Right renal cortex interstitium (tissue), 3 donors: Measurements from ENCODE around the gene ABCA1. TPM values are rescaled to one million over a fixed set of nuclear protein-coding genes. Genes with fewer than 3 reads are reported as not detected.

Experiments
- DNase-seq, 3 donors: peaks; one replicate each; pipeline ENCODE4 v3.0.0-alpha.2; 2013; ENCODE audit warnings: low read depth in 3 of 3, low spot score in 2 of 3
- polyA plus RNA-seq, 3 donors: library from polyadenylated mRNA; unstranded; fragments of 120-200 nt; gene quantifications; one replicate each; pipeline ENCODE4 v1.2.1, GENCODE V29; 2013; ENCODE audit not compliant: insufficient read length in 3 of 3

The ABCA1 gene
- polyA plus RNA-seq, 3 donors = 8.5 to 10.8 (median 9.9) TPM

GRCh38 chr9:104849023-104849422 is 78.9 kb downstream of the ABCA1 start:
- DNase-seq = no peak

GRCh38 chr9:104844710-104845109 is 83.2 kb downstream of the ABCA1 start:
- DNase-seq = no peak

- no peak for DNase-seq
Observed at GRCh38 chr9:104843644-104844240, 84.2 kb downstream of the ABCA1 start.

GRCh38 chr9:104842698-104843097 is 85.3 kb downstream of the ABCA1 start:
- no peak for DNase-seq

- no peak for DNase-seq
Observed at GRCh38 chr9:104841601-104842141, 86.3 kb downstream of the ABCA1 start.

GRCh38 chr9:104838958-104839357 is 89.0 kb downstream of the ABCA1 start:
- no peak for DNase-seq

- DNase-seq = no peak
Observed at GRCh38 chr9:104836767-104837166, 91.2 kb downstream of the ABCA1 start.

- DNase-seq = no peak
Observed at GRCh38 chr9:104836235-104836634, 91.7 kb downstream of the ABCA1 start.

- DNase-seq = no peak
Observed at GRCh38 chr9:104835161-104835560, 92.8 kb downstream of the ABCA1 start.

GRCh38 chr9:104833696-104834095 is 94.3 kb downstream of the ABCA1 start:
- DNase-seq = no peak

GRCh38 chr9:104831681-104832080 is 96.3 kb downstream of the ABCA1 start:
- DNase-seq = no peak

GRCh38 chr9:104826911-104827310 is 101.0 kb downstream of the ABCA1 start:
- no peak for DNase-seq

GRCh38 chr9:104826079-104826775 is 101.7 kb downstream of the ABCA1 start:
- no peak for DNase-seq

GRCh38 chr9:104820336-104820735 is 107.6 kb downstream of the ABCA1 start:
- DNase-seq = no peak

GRCh38 chr9:104819033-104819432 is 108.9 kb downstream of the ABCA1 start:
- no peak for DNase-seq

GRCh38 chr9:104817437-104817836 is 110.5 kb downstream of the ABCA1 start:
- no peak for DNase-seq

GRCh38 chr9:104815851-104816565 is 111.9 kb downstream of the ABCA1 start:
- no peak for DNase-seq

- peak in 2 of 3 donors; percentile 10 to 18 for DNase-seq
Observed at GRCh38 chr9:104810421-104811339, 117.3 kb downstream of the ABCA1 start.

- DNase-seq = no peak
Observed at GRCh38 chr9:104808035-104808614, 119.8 kb downstream of the ABCA1 start.

GRCh38 chr9:104805441-104805840 is 122.5 kb downstream of the ABCA1 start:
- DNase-seq = no peak
